Colonic mucosa (tissue), 4 donors: ENCODE measurements around the gene C2orf49. TPM values are rescaled to one million over a fixed set of nuclear protein-coding genes. Genes with fewer than 3 reads are reported as not detected.

Experiments used
- DNase-seq: peaks from one replicate; pipeline ENCODE4 v3.0.0-alpha.2; 2020
- H3K27ac ChIP-seq: fragments of 200-600 bp; one replicate; pipeline ENCODE4 v1.8.0; 2021
- H3K27me3 ChIP-seq: fragments of 200-600 bp; one replicate; pipeline ENCODE4 v1.8.0; 2021
- H3K36me3 ChIP-seq: fragments of 200-600 bp; one replicate; pipeline ENCODE4 v1.8.0; 2021
- H3K4me1 ChIP-seq: fragments of 200-600 bp; one replicate; pipeline ENCODE4 v1.8.0; 2021; ENCODE audit warnings: mild to moderate bottlenecking
- H3K4me3 ChIP-seq: fragments of 200-600 bp; one replicate; pipeline ENCODE4 v1.8.0; 2021
- H3K9ac ChIP-seq, 2 donors: one replicate each; pipeline ENCODE4 v1.7.0; 2013; ENCODE audit warnings: control low read depth in 2 of 2, low read depth in 2 of 2, low read length in 2 of 2
- H3K9me3 ChIP-seq: fragments of 200-600 bp; one replicate; pipeline ENCODE4 v1.8.0; 2021
- CTCF ChIP-seq: fragments of 200-600 bp; IDR thresholded peaks from one replicate; pipeline ENCODE4 v1.8.0; 2022; ENCODE audit warnings: antibody characterized with exemption, mild to moderate bottlenecking
- intact Hi-C: fragments of 100-400 bp; cut with DNase I; formaldehyde crosslinking; loops from one replicate; pipeline ENCODE4 v1.14.1; 2022
- total RNA-seq, 2 donors: library from RNA; stranded (reverse); fragmentation: NEBNext Ultra II Directional in 1 of 2; extraction: Animal tissue kit (Norgen Biotek cat#: 25700) in 1 of 2; gene quantifications; one replicate each; pipeline ENCODE4 v1.2.1, GENCODE V29; 2021
- donor health status: healthy.
- donor health status: DM: no; HTN: no; CAD: no.
- donor health status: DM: no; HTN: no; CAD: no.

Gene C2orf49
- total RNA-seq, 2 donors from 2014 or later, result 11.9 to 17.4 TPM

GRCh38 chr2:105308382-105309146, 28.8 kb upstream of the C2orf49 start:
- no peaks in the 10 kb centered on the region for H3K36me3 ChIP-seq
- H3K4me3 ChIP-seq, result no peak overlapping the region
- no peaks in the 10 kb centered on the region for H3K4me1 ChIP-seq
- no peak for TF ChIP-seq CTCF
- H3K27ac ChIP-seq, result no peak overlapping the region
- H3K9ac ChIP-seq, result no peak overlapping the region
- intact Hi-C loops, result no loop called here
- no peaks in the 10 kb centered on the region for H3K27me3 ChIP-seq
- H3K9me3 ChIP-seq, result no peaks in the 10 kb centered on the region
- no peak for DNase-seq

GRCh38 chr2:105309147-105309545, 28.2 kb upstream of the C2orf49 start:
- Histone ChIP-seq H3K4me3 (no peak overlapping the region), H3K27me3 (no peaks in the 10 kb centered on the region), H3K4me1 (no peaks in the 10 kb centered on the region), H3K9ac (no peak overlapping the region), H3K27ac (no peak overlapping the region), H3K36me3 (no peaks in the 10 kb centered on the region), H3K9me3 (no peaks in the 10 kb centered on the region)
- DNase-seq, result no peak
- intact Hi-C loops, result no loop called here
- TF ChIP-seq CTCF, result no peak

GRCh38 chr2:105313877-105314276, 23.5 kb upstream of the C2orf49 start:
- no peak overlapping the region for H3K9ac ChIP-seq
- no peaks in the 10 kb centered on the region for H3K36me3 ChIP-seq
- intact Hi-C loops, result no loop called here
- no peak for TF ChIP-seq CTCF
- no peaks in the 10 kb centered on the region for H3K27me3 ChIP-seq
- no peaks in the 10 kb centered on the region for H3K9me3 ChIP-seq
- no peaks in the 10 kb centered on the region for H3K4me1 ChIP-seq
- H3K27ac ChIP-seq, result no peak overlapping the region
- no peak for DNase-seq
- H3K4me3 ChIP-seq, result no peak overlapping the region

GRCh38 chr2:105315314-105315713, 22.0 kb upstream of the C2orf49 start:
- no peak for DNase-seq
- intact Hi-C loops, result no loop called here
- no peak overlapping the region for H3K4me3 ChIP-seq
- TF ChIP-seq CTCF, result no peak
- no peaks in the 10 kb centered on the region for H3K9me3 ChIP-seq
- H3K27me3 ChIP-seq, result no peaks in the 10 kb centered on the region
- no peak overlapping the region for H3K27ac ChIP-seq
- H3K9ac ChIP-seq, result no peak overlapping the region
- no peaks in the 10 kb centered on the region for H3K36me3 ChIP-seq
- H3K4me1 ChIP-seq, result no peaks in the 10 kb centered on the region

GRCh38 chr2:105317937-105318336, 19.4 kb upstream of the C2orf49 start:
- no peak for DNase-seq
- Histone ChIP-seq H3K27ac (no peak overlapping the region), H3K4me1 (no peaks in the 10 kb centered on the region), H3K9ac (no peak overlapping the region), H3K4me3 (no peak overlapping the region), H3K27me3 (no peaks in the 10 kb centered on the region), H3K36me3 (no peaks in the 10 kb centered on the region), H3K9me3 (no peaks in the 10 kb centered on the region)
- intact Hi-C loops, result no loop called here
- TF ChIP-seq CTCF, result no peak
